ENCODE measurements around the gene BCL10. TPM values are rescaled to one million over a fixed set of nuclear protein-coding genes. Genes with fewer than 3 reads are reported as not detected.

Gene BCL10
- total RNA-seq, 1 experiment from 2014 or later: 24.2 TPM

- TF ChIP-seq CTCF (IDR thresholded peaks at IDR 0.05): no peak
- TF ChIP-seq SMAD4 (CRISPR knock-in tag; IDR thresholded peaks at IDR 0.05): no peak
Observed at GRCh38 chr1:85278853-85279314, 2.5 kb upstream of the BCL10 start (continued).

GRCh38 chr1:85277802-85278201 lies 1.4 kb upstream of the BCL10 start:
- Mint-ChIP-seq H3K27ac (peak overlapping the region; percentile 96), H3K4me3 (peak overlapping the region; percentile 82; the same call in 1 of the 2 replicates), H3K36me3 (no peaks in the 10 kb centered on the region), H3K9me3 (no peaks in the 10 kb centered on the region), H3K4me1 (peaks cover 44% of the 10 kb centered on the region), H3K27me3 (ENCODE audit: low read depth) (no peaks in the 10 kb centered on the region)
- ChIA-PET POLR2A (no interaction called here), CTCF (interaction anchor here (0.6 to 4.5 kb wide), 4 partner anchors 19 to 415 kb away, joined by 3 to 83 read pairs (median 15); partner anchors contain the start of gene C1orf52)
- ATAC-seq (no peak), DNase-seq (ENCODE audit: low spot score) (no peak)
- TF ChIP-seq CTCF (IDR thresholded peaks at IDR 0.05) (no peak), PRRX2 (CRISPR knock-in tag; IDR thresholded peaks at IDR 0.05) (no peak), ATF3 (CRISPR knock-in tag; conservative IDR thresholded peaks at IDR 0.05) (no peak), STAT6 (CRISPR knock-in tag; conservative IDR thresholded peaks at IDR 0.05; ENCODE audit: low read depth) (no peak), NR1H2 (CRISPR knock-in tag; IDR thresholded peaks at IDR 0.05) (no peak), PRDM15 (CRISPR knock-in tag; IDR thresholded peaks at IDR 0.05) (no peak), GABPB1 (CRISPR knock-in tag; IDR thresholded peaks at IDR 0.05) (peak; percentile 82)

- Mint-ChIP-seq H3K9me3 (no peaks in the 10 kb centered on the region), H3K27me3 (ENCODE audit: low read depth) (no peaks in the 10 kb centered on the region), H3K27ac (peak overlapping the region; percentile 96), H3K4me3 (peak overlapping the region; percentile 82), H3K4me1 (peaks cover 38% of the 10 kb centered on the region), H3K36me3 (no peaks in the 10 kb centered on the region)
- CTCF ChIA-PET: interaction anchor here (0.6 to 4.5 kb wide), 16 partner anchors 8 to 553 kb away, joined by 3 to 83 read pairs (median 5); partner anchors contain the start of genes C1orf52, CCN1 and ZNHIT6
- ATAC-seq (no peak), DNase-seq (ENCODE audit: low spot score) (no peak)
- POLR2A ChIA-PET: interaction anchor here (0.6 to 2.1 kb wide), 12 partner anchors 8 to 431 kb away, joined by 3 to 15 read pairs (median 4); partner anchors contain the start of genes C1orf52 and ZNHIT6
- TF ChIP-seq ZNF425 (CRISPR knock-in tag; conservative IDR thresholded peaks at IDR 0.05): no peak
- 0 out of 2 replicates have a peak, but pooled peaks have one; percentile 20 for TF ChIP-seq USF1 (CRISPR knock-in tag; IDR thresholded peaks at IDR 0.05)
Observed at GRCh38 chr1:85276978-85277639, 677 bp upstream of the BCL10 start.

Measured in WTC11 (cell line).